ENCODE results near the gene CNTNAP5. TPM values are rescaled to one million over a fixed set of nuclear protein-coding genes. Genes with fewer than 3 reads are reported as not detected.

The CNTNAP5 gene
- total and polyA plus RNA-seq, 4 donors: not detected

GRCh38 chr2:124804014-124804940, 779.2 kb downstream of the CNTNAP5 start:
- peaks cover 0 to 9% (median 2%) of the 10 kb centered on the region in 4 donors for H3K4me1 ChIP-seq (ENCODE audit: control insufficient read depth in 4 of 4, insufficient read depth in 4 of 4, low read length in 3 of 4)
- H3K27ac ChIP-seq (ENCODE audit: low read depth in 1 of 2, low read length in 2 of 2): peak overlapping the region in 1 of 2 donors; percentile 43
- H3K9ac ChIP-seq (ENCODE audit: low read depth in 1 of 2, low read length in 2 of 2): no peak overlapping the region
- WGBS: 49% methylated on average over 5 of the region's 5 CpGs
- H3K36me3 ChIP-seq (ENCODE audit: control insufficient read depth in 4 of 4, insufficient read depth in 3 of 4, low read depth in 1 of 4, low read length in 3 of 4): no peaks in the 10 kb centered on the region
- no peak overlapping the region for H3K4me3 ChIP-seq (ENCODE audit: low read depth in 1 of 3, low read length in 3 of 3)
- TF ChIP-seq NR2F2 (IDR thresholded peaks at IDR 0.05) (no peak), HNF4G (IDR thresholded peaks at IDR 0.05) (no peak), RXRA (IDR thresholded peaks at IDR 0.05) (peak; percentile 34 to 58), HNF4A (conservative IDR thresholded peaks at IDR 0.05) (peak; percentile 43 to 62), ATF3 (IDR thresholded peaks at IDR 0.05) (peak; percentile 55), SP1 (IDR thresholded peaks at IDR 0.05) (no peak), MAX (IDR thresholded peaks at IDR 0.05) (no peak), YY1 (IDR thresholded peaks at IDR 0.05) (no peak), EGR1 (IDR thresholded peaks at IDR 0.05; ENCODE audit: low read depth in 2 of 2) (no peak), JUND (IDR thresholded peaks at IDR 0.05) (peak in 1 of 2 donors; percentile 58), RAD21 (IDR thresholded peaks at IDR 0.05) (peak; percentile 58 to 83)
- TF ChIP-seq, protein P1, sequence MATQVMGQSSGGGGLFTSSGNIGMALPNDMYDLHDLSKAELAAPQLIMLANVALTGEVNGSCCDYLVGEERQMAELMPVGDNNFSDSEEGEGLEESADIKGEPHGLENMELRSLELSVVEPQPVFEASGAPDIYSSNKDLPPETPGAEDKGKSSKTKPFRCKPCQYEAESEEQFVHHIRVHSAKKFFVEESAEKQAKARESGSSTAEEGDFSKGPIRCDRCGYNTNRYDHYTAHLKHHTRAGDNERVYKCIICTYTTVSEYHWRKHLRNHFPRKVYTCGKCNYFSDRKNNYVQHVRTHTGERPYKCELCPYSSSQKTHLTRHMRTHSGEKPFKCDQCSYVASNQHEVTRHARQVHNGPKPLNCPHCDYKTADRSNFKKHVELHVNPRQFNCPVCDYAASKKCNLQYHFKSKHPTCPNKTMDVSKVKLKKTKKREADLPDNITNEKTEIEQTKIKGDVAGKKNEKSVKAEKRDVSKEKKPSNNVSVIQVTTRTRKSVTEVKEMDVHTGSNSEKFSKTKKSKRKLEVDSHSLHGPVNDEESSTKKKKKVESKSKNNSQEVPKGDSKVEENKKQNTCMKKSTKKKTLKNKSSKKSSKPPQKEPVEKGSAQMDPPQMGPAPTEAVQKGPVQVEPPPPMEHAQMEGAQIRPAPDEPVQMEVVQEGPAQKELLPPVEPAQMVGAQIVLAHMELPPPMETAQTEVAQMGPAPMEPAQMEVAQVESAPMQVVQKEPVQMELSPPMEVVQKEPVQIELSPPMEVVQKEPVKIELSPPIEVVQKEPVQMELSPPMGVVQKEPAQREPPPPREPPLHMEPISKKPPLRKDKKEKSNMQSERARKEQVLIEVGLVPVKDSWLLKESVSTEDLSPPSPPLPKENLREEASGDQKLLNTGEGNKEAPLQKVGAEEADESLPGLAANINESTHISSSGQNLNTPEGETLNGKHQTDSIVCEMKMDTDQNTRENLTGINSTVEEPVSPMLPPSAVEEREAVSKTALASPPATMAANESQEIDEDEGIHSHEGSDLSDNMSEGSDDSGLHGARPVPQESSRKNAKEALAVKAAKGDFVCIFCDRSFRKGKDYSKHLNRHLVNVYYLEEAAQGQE (IDR thresholded peaks at IDR 0.05): no peak
- TF ChIP-seq, protein P2, sequence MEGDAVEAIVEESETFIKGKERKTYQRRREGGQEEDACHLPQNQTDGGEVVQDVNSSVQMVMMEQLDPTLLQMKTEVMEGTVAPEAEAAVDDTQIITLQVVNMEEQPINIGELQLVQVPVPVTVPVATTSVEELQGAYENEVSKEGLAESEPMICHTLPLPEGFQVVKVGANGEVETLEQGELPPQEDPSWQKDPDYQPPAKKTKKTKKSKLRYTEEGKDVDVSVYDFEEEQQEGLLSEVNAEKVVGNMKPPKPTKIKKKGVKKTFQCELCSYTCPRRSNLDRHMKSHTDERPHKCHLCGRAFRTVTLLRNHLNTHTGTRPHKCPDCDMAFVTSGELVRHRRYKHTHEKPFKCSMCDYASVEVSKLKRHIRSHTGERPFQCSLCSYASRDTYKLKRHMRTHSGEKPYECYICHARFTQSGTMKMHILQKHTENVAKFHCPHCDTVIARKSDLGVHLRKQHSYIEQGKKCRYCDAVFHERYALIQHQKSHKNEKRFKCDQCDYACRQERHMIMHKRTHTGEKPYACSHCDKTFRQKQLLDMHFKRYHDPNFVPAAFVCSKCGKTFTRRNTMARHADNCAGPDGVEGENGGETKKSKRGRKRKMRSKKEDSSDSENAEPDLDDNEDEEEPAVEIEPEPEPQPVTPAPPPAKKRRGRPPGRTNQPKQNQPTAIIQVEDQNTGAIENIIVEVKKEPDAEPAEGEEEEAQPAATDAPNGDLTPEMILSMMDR (IDR thresholded peaks at IDR 0.05; ENCODE audit: low read depth, low read length, missing input control): peak; percentile 54
- no peaks in the 10 kb centered on the region for H3K9me3 ChIP-seq (ENCODE audit: control insufficient read depth in 4 of 4, low read length in 3 of 4)
- H3K27me3 ChIP-seq (ENCODE audit: control insufficient read depth in 4 of 4, insufficient read depth in 4 of 4, low read length in 3 of 4): no peaks in the 10 kb centered on the region
- peak; percentile 32 for DNase-seq (ENCODE audit: low spot score)

- no peak for DNase-seq (ENCODE audit: low spot score)
- Histone ChIP-seq H3K9me3 (ENCODE audit: control insufficient read depth in 4 of 4, low read length in 3 of 4) (no peaks in the 10 kb centered on the region), H3K27ac (ENCODE audit: low read depth in 1 of 2, low read length in 2 of 2) (no peak overlapping the region), H3K9ac (ENCODE audit: low read depth in 1 of 2, low read length in 2 of 2) (no peak overlapping the region), H3K36me3 (ENCODE audit: control insufficient read depth in 4 of 4, insufficient read depth in 3 of 4, low read depth in 1 of 4, low read length in 3 of 4) (no peaks in the 10 kb centered on the region), H3K27me3 (ENCODE audit: control insufficient read depth in 4 of 4, insufficient read depth in 4 of 4, low read length in 3 of 4) (no peaks in the 10 kb centered on the region), H3K4me3 (ENCODE audit: low read depth in 1 of 3, low read length in 3 of 3) (no peak overlapping the region), H3K4me1 (ENCODE audit: control insufficient read depth in 4 of 4, insufficient read depth in 4 of 4, low read length in 3 of 4) (peaks cover 0 to 9% (median 2%) of the 10 kb centered on the region in 4 donors)
- 64% methylated on average over 3 of the region's 3 CpGs for WGBS
- TF ChIP-seq FOXA2 (IDR thresholded peaks at IDR 0.05) (no peak), ATF3 (IDR thresholded peaks at IDR 0.05) (no peak), RXRA (IDR thresholded peaks at IDR 0.05) (no peak), RAD21 (IDR thresholded peaks at IDR 0.05) (no peak), YY1 (IDR thresholded peaks at IDR 0.05) (no peak), HNF4A (conservative IDR thresholded peaks at IDR 0.05) (no peak), TAF1 (conservative IDR thresholded peaks at IDR 0.05) (no peak), HNF4G (IDR thresholded peaks at IDR 0.05) (no peak), MAX (IDR thresholded peaks at IDR 0.05) (no peak), JUND (IDR thresholded peaks at IDR 0.05) (no peak)
- TF ChIP-seq, protein P3, sequence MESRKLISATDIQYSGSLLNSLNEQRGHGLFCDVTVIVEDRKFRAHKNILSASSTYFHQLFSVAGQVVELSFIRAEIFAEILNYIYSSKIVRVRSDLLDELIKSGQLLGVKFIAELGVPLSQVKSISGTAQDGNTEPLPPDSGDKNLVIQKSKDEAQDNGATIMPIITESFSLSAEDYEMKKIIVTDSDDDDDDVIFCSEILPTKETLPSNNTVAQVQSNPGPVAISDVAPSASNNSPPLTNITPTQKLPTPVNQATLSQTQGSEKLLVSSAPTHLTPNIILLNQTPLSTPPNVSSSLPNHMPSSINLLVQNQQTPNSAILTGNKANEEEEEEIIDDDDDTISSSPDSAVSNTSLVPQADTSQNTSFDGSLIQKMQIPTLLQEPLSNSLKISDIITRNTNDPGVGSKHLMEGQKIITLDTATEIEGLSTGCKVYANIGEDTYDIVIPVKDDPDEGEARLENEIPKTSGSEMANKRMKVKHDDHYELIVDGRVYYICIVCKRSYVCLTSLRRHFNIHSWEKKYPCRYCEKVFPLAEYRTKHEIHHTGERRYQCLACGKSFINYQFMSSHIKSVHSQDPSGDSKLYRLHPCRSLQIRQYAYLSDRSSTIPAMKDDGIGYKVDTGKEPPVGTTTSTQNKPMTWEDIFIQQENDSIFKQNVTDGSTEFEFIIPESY (IDR thresholded peaks at IDR 0.05): no peak
- TF ChIP-seq, protein P1 (IDR thresholded peaks at IDR 0.05): no peak
Measured at GRCh38 chr2:124805060-124805459, 780.0 kb downstream of the CNTNAP5 start.
